HG03442 (cell line): ENCODE measurements around the gene ARPC3.
A peak's percentile ranks its signal among the peaks of the same experiment; 100 is the strongest.
"Not testable (repeated sequence)": the region's sequence is repeated elsewhere in the genome, so short reads cannot be mapped to it uniquely, and the experiment has no call there.

ENCODE experiments used
- ATAC-seq: cut with Tn5 transposase; IDR thresholded peaks from one replicate; pipeline ENCODE4 v1.9.1; 2021; ENCODE audit warnings: mild to moderate bottlenecking, moderate library complexity; ENCODE audit not compliant: unreplicated experiment

Gene ARPC3

GRCh38 chr12:110449799-110450497 is at the start of gene ARPC3:
Gene ARPC3 (minus strand): TSS chr12:110450337. CDS start chr12:110450260, 77 bp downstream.
- ATAC-seq = peak; percentile 88

GRCh38 chr12:110498984-110499706 is 49.0 kb upstream of the ARPC3 start:
- ATAC-seq = no peak

- ATAC-seq = no peak
Observed at GRCh38 chr12:110475426-110475825, 25.3 kb upstream of the ARPC3 start.

GRCh38 chr12:110468214-110469048 is 18.3 kb upstream of the ARPC3 start, which contains the start of the genes FAM216A and GPN3:
Gene FAM216A (plus strand): TSS chr12:110468845. CDS start chr12:110468876, 31 bp downstream.
Gene GPN3 (minus strand): TSS chr12:110468257. CDS start chr12:110468203, 54 bp downstream.
- ATAC-seq = peak; percentile 75

- ATAC-seq = no peak
Observed at GRCh38 chr12:110467847-110468213, 17.7 kb upstream of the ARPC3 start.

GRCh38 chr12:110466791-110467190 is 16.7 kb upstream of the ARPC3 start:
- ATAC-seq = no peak

- ATAC-seq = not testable (repeated sequence)
Observed at GRCh38 chr12:110465765-110466164, 15.6 kb upstream of the ARPC3 start.

- ATAC-seq = no peak
Observed at GRCh38 chr12:110465024-110465423, 14.9 kb upstream of the ARPC3 start.

GRCh38 chr12:110461189-110461588 is 11.1 kb upstream of the ARPC3 start:
- ATAC-seq = not testable (repeated sequence)

- no peak for ATAC-seq
Observed at GRCh38 chr12:110458756-110459155, 8.6 kb upstream of the ARPC3 start.

- ATAC-seq = no peak
Observed at GRCh38 chr12:110453569-110454296, 3.6 kb upstream of the ARPC3 start.

- no peak for ATAC-seq
Observed at GRCh38 chr12:110451263-110451662, 1.1 kb upstream of the ARPC3 start.

- no peak for ATAC-seq
Observed at GRCh38 chr12:110444455-110444854, 5.7 kb downstream of the ARPC3 start.

GRCh38 chr12:110436231-110436630 is 13.9 kb downstream of the ARPC3 start:
- ATAC-seq = no peak

- peak; percentile 21 for ATAC-seq
Observed at GRCh38 chr12:110431957-110432587, 18.1 kb downstream of the ARPC3 start.

GRCh38 chr12:110429676-110430075 is 20.5 kb downstream of the ARPC3 start:
- ATAC-seq = not testable (repeated sequence)

- ATAC-seq = no peak
Observed at GRCh38 chr12:110426406-110426805, 23.7 kb downstream of the ARPC3 start.

- no peak for ATAC-seq
Observed at GRCh38 chr12:110424237-110424636, 25.9 kb downstream of the ARPC3 start.

- ATAC-seq = no peak
Observed at GRCh38 chr12:110421701-110422100, 28.4 kb downstream of the ARPC3 start.

GRCh38 chr12:110421159-110421661 is 28.9 kb downstream of the ARPC3 start:
- ATAC-seq = no peak
